ENCODE results near the gene SLIT1.

Gene SLIT1

GRCh38 chr10:97067716-97068391 is 117.9 kb downstream of the SLIT1 start:
- no peak for DNase-seq (ENCODE audit: extremely low read depth in 1 of 2, low read depth in 1 of 2)

- DNase-seq (ENCODE audit: extremely low read depth in 1 of 2, low read depth in 1 of 2), result no peak
These were observed 118.7 kb downstream of the SLIT1 start for GRCh38 chr10:97066877-97067555.

GRCh38 chr10:97065686-97066660 is 119.8 kb downstream of the SLIT1 start:
- no peak for DNase-seq (ENCODE audit: extremely low read depth in 1 of 2, low read depth in 1 of 2)

GRCh38 chr10:97065128-97065527 is 120.6 kb downstream of the SLIT1 start:
- DNase-seq (ENCODE audit: extremely low read depth in 1 of 2, low read depth in 1 of 2), result no peak

DNA sequence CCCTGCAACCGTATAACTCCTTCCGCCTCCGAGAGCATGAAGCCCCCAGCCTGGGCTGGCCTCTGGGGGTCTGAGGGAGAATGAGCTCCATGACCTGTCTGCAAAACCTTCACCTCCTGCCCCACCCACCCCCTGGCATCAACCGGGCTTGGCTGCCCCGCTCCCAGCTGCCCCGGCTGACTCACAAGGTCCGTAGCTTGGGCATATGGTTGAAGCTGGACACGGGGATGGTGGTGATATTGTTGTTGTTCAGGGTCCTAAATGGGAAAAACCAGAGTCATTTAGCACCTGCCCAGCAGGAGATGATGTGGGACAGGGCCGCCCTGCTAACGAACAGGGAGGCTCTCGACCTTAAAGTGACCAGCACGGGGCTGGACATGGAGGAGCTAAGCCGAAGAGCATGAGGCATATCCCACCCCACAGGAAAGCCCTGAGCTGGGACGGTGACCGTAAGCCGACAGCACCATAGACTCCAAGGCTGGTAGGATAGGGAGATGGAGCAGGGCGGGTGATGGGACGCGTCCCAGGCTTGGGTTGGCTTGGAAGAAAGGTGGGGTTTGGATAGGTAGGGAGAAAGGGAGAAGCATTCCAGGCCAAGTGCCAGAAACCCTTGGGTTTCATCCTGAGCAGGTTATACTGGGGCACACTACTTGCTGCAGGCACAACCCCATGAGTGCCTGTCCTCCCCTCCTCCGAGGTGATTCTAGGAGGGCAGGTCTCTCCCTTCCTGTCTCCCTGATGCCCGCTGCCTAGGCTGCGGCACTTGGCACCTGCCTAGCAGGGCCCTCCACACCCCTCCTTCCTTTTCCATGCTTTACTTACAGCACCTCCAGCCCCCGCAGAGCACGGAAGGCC is 121.5 kb downstream of the SLIT1 start:
- no peak for DNase-seq (ENCODE audit: extremely low read depth in 1 of 2, low read depth in 1 of 2)

DNA sequence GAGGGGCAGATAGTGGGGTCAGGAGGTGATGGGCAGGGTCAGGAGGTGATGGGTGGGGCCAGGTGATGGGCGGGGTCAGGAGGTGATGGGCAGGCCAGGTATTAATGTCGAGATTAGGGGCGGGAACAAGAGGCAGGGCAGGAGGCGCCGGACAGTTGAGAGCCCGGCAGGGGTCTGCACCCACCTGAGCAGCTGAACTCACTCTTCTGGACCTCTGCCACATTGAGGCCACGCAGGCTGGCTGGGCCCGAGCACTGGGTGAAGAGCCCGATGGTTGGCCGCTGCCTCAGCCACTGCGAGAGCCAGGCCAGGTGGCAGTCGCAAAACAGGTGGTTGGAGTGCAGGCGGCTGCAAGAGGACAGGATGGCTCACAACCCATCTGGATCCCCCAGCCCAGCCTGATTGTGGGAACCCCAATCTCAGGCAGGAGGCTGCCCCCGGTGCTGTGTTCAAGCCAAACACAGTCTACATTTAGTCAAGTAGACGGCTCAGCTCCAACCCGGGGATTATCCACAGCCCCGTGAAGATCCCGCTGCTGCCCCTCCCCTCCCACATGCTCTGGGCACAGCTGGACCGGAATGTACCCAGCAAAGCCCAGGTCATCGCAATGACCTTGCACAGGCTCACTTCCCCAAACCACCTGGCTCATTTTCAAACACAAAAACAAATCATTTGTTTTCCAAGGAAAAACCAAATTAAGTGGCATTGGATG is 122.3 kb downstream of the SLIT1 start:
- no peak for DNase-seq (ENCODE audit: extremely low read depth in 1 of 2, low read depth in 1 of 2)

GRCh38 chr10:97062456-97062855 is 123.3 kb downstream of the SLIT1 start:
- no peak for DNase-seq (ENCODE audit: extremely low read depth in 1 of 2, low read depth in 1 of 2)

DNA sequence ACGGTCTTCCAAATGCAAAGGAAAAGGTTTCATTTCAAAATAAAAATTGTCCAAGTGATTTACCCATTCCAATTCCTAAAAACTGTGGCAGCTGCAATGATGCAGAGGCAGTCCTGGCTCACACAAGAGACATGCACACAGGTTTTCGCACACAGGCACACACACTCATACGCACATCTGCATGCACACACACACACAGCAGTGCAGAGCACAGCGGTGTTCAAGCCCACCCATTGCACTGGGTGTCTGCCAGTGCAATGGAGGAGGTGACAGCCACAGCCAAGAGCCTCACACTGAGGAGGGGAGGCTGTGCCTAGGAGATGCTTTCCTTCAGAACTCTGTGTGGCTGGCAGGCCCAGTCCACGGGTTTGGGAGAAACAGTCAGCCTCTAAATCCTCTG is 123.7 kb downstream of the SLIT1 start:
- DNase-seq (ENCODE audit: extremely low read depth in 1 of 2, low read depth in 1 of 2), result no peak

DNA sequence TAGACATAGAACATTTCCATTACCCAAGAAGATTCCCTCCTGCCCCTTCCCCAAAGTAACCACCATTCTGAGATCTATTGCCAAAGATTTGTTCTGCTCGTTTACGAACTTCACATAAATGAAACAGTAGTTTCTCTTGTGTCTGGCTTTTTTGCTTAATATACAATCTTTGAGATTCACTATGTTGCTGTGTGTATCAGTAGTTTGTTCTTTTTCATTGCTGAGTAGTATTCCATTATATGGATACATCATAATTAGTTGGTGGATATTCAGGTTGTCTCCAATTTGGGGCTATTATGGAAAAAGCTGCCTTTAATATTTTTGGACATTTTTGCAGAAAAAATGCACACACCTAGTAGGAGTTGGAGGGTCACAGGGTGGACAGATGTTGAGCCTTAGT is 124.3 kb downstream of the SLIT1 start:
- no peak for DNase-seq (ENCODE audit: extremely low read depth in 1 of 2, low read depth in 1 of 2)

DNA sequence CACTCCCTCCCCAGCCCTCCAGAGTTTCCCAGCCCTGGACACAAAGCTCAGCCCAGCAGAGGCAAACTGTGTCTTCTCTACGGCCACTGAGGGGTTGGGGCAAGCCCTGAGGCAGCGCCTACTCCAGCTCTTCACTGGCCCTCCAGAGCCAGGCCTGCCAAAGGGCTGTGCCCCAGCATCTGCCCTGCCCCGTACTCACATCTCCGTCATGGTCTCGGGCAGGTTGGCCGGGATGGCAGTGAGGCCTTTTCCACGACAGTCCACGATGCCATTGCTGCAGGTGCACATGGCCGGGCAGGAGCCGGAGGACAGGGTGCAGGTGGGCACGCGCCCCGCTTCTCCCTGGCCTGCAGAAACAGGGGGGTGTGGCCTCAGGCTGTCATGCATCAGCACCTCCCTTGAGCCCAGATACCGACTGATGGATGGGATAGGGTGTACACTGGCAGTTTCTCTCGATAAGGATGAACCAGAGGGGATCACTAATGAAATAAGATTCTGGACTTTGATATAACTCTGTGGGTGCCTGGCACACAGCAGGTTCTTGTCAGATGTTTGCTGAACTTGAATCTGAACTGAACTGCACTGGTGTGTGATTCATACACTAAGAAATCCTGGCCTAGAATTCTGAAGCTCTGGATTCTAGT is 125.2 kb downstream of the SLIT1 start:
- no peak for DNase-seq (ENCODE audit: extremely low read depth in 1 of 2, low read depth in 1 of 2)

DNA sequence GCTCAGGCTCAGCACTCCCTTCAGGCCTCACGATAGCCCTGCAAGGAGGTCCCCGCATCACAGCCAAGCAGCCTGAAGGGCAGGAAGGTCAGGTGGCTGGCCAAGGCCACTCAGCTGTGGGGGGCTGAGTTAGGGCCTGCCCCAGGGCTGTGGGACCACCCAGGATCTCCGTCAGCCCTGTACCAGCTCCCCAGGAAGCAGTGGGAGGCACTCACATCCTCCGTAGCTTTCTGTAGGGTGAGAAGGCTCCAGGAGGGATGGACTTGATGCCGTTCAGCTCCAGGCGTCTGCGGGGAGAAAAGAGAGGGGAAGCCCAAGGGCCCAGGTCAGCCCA is 125.9 kb downstream of the SLIT1 start:
- no peak for DNase-seq (ENCODE audit: extremely low read depth in 1 of 2, low read depth in 1 of 2)

DNA sequence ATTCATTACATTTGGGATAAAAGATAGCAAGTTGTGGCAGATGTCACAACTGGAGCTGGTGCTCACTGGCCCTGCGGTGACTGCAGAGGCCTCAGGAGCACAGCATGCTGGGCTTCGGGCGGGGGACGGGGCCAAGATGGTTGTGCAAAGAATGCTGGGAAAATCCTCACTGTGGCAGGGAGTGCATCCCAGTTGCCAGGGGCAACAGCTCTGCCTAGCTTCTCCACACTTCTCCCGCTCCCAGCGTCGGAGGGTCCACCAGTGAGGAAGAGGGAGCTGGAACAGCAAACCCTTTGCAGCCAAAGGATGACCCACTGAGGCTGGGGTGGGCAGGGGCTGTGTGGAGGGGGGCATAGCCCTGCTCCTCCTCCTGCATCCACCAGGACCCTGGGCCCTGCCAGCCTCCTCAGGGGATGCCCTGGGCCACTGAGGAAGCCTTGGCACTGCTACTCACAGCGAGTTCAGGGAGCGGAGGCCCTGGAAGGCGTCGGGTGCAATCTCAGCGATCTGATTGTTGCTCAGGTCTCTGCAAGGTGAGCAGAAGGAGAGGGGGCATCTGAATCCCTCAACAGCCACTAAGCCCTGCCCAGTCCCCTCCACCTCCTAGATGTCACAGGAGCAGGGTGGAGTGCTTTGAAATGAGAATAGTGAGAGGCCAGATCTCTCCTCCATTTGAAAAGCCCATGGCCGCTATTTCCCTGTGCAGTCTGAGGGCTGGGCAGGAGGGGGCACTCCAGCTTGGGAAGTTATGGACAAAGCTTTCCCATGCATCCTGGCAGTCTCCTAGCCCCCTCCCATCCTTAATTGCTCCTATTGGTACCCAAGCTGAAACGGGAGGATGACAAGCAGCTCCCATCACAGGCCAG is 126.5 kb downstream of the SLIT1 start:
- DNase-seq (ENCODE audit: extremely low read depth in 1 of 2, low read depth in 1 of 2), result no peak

DNA sequence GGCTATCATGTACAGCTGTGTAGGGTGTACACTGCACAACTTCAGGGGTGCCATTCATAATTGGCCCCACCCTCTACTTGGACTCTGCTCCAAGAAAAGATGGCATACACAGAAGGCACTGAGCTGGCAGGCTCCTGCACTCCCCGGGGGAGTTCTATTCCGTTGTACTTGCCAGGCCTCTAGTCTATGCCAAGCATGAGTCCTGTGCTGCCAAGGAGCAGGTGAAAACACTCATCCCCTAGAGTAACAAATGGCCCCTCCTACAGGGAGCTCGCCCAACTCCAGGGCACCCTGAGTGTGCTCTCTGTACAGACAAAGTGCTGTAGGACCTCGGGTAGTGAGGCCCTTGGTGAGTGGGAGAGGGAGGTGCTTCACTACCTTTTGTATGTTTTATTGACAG is 127.2 kb downstream of the SLIT1 start:
- DNase-seq (ENCODE audit: extremely low read depth in 1 of 2, low read depth in 1 of 2), result no peak

DNA sequence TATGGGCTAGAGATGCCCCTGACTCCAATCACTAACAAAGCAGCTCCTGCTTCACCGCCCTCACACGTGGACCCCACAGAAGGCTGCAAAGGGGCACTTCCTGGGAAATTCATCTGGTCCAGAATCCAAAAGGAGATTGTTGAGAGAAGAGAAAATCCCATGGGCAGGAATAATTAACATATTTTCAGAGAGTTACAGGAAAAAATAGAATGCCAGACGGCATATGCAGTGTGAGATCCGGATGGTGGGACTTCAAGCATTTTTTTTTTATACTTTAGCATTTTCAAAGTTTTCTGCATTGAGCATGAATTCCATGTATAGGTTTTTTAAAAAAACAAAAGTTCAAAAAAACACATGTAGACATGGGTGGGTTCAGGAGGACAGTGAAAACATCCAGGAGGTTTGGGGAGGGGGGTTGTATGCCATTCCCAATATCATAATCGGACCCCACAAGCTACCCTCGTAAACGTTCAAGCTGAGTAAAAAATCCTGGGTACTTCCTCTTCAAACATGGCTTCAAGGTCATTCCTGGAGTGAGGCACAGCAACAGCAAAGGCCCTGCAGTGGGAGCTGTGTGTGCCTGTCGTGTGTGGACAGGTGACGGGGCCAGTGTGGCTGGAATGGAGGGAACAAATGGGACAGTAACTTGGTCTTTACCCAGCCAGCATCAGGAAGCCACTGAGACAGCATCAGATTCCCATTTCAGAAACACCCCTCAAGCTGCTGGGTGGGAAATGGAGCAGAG is 128.1 kb downstream of the SLIT1 start:
- no peak for DNase-seq (ENCODE audit: extremely low read depth in 1 of 2, low read depth in 1 of 2)

DNA sequence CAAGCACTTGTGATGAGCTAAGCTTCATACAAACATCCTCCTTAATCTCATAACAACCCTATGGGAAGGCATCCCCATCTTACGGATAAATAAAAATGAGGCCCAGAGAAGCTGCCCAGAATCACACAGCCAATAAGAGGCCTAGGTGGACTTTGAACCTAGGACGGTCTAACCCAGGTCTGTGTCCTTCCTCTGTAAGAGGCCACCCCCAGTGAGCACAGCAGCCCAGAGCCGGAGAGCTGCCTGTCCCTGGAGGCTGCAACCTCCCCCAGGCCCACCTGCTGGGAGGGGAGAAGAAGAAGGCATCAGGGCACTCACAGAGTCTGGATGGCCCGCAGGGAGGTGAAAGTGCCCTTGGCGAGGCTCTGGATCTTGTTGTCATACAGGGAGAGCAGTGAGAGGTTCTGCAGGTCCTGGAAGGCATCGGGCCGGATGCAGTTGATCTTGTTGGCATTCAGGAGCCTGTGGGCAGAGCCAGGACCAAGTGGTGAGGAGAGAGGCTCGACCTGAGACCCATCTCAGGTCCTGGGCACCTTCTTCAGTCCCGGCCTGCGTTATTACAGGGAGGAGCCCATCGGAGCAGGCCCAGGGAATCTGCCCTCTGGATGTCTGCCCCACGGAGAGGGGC is 129.6 kb downstream of the SLIT1 start:
- DNase-seq (ENCODE audit: extremely low read depth in 1 of 2, low read depth in 1 of 2), result no peak

- DNase-seq (ENCODE audit: extremely low read depth in 1 of 2, low read depth in 1 of 2), result no peak
These were observed 132.5 kb downstream of the SLIT1 start for GRCh38 chr10:97053276-97053675.

GRCh38 chr10:97050956-97051496 is 134.7 kb downstream of the SLIT1 start:
- no peak for DNase-seq (ENCODE audit: extremely low read depth in 1 of 2, low read depth in 1 of 2)
